Measurements from ENCODE around the gene ATP2B2.

The ATP2B2 gene

GRCh38 chr3:10501664-10502052 is 3.7 kb downstream of the ATP2B2 start:
- H3K36me3 ChIP-seq (ENCODE audit: insufficient read depth, low read length), result no peaks in the 10 kb centered on the region
- no peak overlapping the region for H3K4me3 ChIP-seq (ENCODE audit: low read length)
- H3K9ac ChIP-seq (ENCODE audit: low read depth, low read length), result no peak overlapping the region
- peaks cover 62% of the 10 kb centered on the region for H3K27me3 ChIP-seq (ENCODE audit: control insufficient read depth, insufficient read depth, low read length)
- no peaks in the 10 kb centered on the region for H3K4me1 ChIP-seq (ENCODE audit: control insufficient read depth, insufficient read depth, low read length)
- no peak overlapping the region for H3K4me2 ChIP-seq (ENCODE audit: low read length)
- H3K9me3 ChIP-seq (replicated peaks; ENCODE audit: low read length), result no peaks in the 10 kb centered on the region

DNA sequence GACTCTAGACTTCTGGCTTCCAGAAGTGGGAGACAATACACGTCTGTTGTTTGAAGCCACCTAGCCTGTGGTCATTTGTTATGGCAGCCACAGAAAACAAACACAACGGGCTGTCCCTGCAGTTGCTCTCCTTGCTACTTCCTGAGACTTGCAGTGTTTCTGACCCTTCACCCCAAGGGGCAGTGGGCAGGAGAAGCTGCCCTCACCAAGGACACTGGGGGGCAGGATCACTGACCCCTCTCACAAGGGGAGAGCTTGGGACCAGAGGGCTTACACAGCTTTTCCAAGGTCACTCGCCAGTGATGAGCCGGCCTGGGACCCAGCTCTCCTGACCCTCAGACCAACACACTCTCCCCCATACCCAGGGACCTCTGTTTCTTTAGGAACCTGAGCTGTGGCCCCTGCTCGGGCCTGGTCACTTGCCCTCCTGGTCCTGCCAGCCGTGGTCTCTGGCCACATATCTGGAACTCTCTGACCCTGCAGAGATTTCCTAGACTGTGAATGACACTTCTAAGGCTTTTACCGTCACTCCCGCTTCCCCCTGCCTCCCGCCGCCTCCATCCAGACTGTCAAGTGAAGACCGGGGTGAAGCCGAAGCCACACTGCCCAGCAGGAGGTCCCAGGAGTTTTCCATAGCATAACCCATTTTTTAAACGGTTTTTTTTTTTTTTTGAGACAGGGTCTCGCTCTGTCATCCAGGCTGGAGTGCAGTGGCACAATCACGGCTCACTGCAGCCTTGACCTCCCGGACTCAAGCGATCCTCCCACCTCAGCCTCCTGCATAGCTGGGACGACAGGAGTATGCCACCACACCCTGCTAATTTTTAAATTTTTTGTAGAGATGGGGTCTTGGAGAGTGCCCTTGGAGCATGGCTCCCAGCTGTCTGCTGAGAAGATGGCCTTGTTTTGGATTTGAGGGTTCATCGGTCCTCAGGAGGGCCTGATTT is 4.4 kb downstream of the ATP2B2 start:
- H3K4me1 ChIP-seq (ENCODE audit: control insufficient read depth, insufficient read depth, low read length), result no peaks in the 10 kb centered on the region
- no peak overlapping the region for H3K4me3 ChIP-seq (ENCODE audit: low read length)
- H3K27me3 ChIP-seq (ENCODE audit: control insufficient read depth, insufficient read depth, low read length), result peaks cover 62% of the 10 kb centered on the region

DNA sequence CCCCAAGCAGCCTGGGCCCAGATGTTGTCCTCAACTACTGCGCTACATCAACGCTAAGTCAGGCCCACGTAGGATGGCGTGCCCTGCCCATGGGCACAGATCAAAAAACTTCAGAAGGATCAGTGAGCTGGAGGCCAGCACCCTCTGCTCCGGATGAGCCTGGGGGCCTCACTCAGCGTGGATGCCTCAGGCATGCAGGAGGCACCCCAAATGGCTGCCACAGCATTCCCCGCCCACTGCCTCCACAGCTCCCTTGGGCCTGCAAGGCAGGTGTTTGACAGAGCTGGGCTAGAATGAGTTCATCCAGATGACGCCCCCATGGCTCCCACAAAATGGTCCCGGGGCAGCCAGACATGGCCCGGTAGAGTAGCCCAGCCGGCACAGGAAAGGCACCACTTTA is 7.1 kb downstream of the ATP2B2 start:
- Histone ChIP-seq H3K4me2 (ENCODE audit: low read length) (no peak overlapping the region), H3K9me3 (replicated peaks; ENCODE audit: low read length) (no peaks in the 10 kb centered on the region), H3K9ac (ENCODE audit: low read depth, low read length) (no peak overlapping the region), H3K4me1 (ENCODE audit: control insufficient read depth, insufficient read depth, low read length) (no peaks in the 10 kb centered on the region), H3K27me3 (ENCODE audit: control insufficient read depth, insufficient read depth, low read length) (peaks cover 48% of the 10 kb centered on the region), H3K4me3 (ENCODE audit: low read length) (no peak overlapping the region), H3K36me3 (ENCODE audit: insufficient read depth, low read length) (no peaks in the 10 kb centered on the region)

More for the DNA sequence above, 4.4 kb downstream of the ATP2B2 start:
- H3K36me3 ChIP-seq (ENCODE audit: insufficient read depth, low read length), result no peaks in the 10 kb centered on the region
- H3K9me3 ChIP-seq (replicated peaks; ENCODE audit: low read length), result no peaks in the 10 kb centered on the region
- no peak overlapping the region for H3K4me2 ChIP-seq (ENCODE audit: low read length)
- no peak overlapping the region for H3K9ac ChIP-seq (ENCODE audit: low read depth, low read length)

GRCh38 chr3:10497439-10497838 is 7.9 kb downstream of the ATP2B2 start:
- no peaks in the 10 kb centered on the region for H3K36me3 ChIP-seq (ENCODE audit: insufficient read depth, low read length)
- no peaks in the 10 kb centered on the region for H3K4me1 ChIP-seq (ENCODE audit: control insufficient read depth, insufficient read depth, low read length)
- H3K27me3 ChIP-seq (ENCODE audit: control insufficient read depth, insufficient read depth, low read length), result peaks cover 48% of the 10 kb centered on the region
- H3K9ac ChIP-seq (ENCODE audit: low read depth, low read length), result no peak overlapping the region
- no peaks in the 10 kb centered on the region for H3K9me3 ChIP-seq (replicated peaks; ENCODE audit: low read length)
- no peak overlapping the region for H3K4me2 ChIP-seq (ENCODE audit: low read length)
- no peak overlapping the region for H3K4me3 ChIP-seq (ENCODE audit: low read length)

DNA sequence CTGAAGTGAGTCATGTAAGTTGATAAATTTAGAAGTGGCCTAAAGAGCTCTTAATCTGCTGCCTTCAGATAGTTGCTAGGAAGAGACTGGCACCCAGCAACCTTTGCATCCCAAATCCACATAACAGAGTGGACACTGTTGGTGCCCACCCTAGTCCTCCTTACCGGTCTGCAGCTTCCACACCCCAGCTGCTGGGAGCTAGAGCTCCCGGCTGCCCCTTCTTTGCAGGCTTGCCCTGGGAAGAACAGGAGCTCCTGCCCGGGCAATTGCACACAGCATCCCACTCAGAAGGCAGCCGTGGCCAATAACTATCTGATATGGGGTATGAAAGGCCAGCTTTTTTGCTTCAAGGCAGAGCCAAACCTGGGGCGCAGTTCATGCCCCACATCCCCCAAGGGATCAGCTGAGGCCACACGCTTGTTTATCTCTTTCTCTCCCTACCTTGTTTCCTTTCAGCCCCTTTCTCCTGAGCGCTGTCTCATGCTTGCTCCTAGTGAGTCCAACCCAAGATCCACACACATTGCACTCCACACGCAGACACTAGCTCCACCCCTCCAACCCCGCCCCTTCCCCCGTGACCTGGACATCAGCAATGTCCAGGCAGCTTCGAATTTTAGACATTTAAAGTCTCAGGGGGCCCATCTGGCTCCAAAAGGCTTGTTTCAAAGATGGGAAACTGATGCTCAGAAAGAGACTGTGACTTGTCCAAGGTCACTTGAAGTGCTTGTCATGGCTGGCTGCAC is 9.1 kb downstream of the ATP2B2 start:
- no peaks in the 10 kb centered on the region for H3K4me1 ChIP-seq (ENCODE audit: control insufficient read depth, insufficient read depth, low read length)
- no peaks in the 10 kb centered on the region for H3K9me3 ChIP-seq (replicated peaks; ENCODE audit: low read length)
- H3K4me3 ChIP-seq (ENCODE audit: low read length), result no peak overlapping the region
- H3K9ac ChIP-seq (ENCODE audit: low read depth, low read length), result no peak overlapping the region
- H3K4me2 ChIP-seq (ENCODE audit: low read length), result no peak overlapping the region
- peaks cover 57% of the 10 kb centered on the region for H3K27me3 ChIP-seq (ENCODE audit: control insufficient read depth, insufficient read depth, low read length)
- H3K36me3 ChIP-seq (ENCODE audit: insufficient read depth, low read length), result no peaks in the 10 kb centered on the region

DNA sequence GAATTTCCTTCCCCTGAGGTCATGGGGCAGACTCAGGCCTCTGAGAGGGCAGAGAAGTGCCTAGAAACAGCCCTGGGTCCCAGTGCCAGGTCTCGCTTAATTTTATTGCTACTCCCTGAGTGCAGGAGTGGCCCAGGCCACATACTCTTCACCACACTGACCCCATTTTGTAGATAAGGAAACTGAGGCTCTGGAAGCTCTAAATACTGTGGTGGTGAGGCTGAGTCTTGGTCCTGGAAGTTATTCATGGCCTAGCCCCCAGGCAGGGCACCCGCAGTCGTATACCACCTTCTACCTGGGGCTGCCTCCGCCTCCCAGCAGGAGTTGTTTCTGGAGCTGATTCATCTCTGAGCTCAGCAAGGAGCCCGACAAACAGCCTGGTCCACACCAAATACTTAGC is 9.8 kb downstream of the ATP2B2 start:
- H3K4me1 ChIP-seq (ENCODE audit: control insufficient read depth, insufficient read depth, low read length), result no peaks in the 10 kb centered on the region
- H3K36me3 ChIP-seq (ENCODE audit: insufficient read depth, low read length), result no peaks in the 10 kb centered on the region
- H3K27me3 ChIP-seq (ENCODE audit: control insufficient read depth, insufficient read depth, low read length), result peaks cover 57% of the 10 kb centered on the region
- no peaks in the 10 kb centered on the region for H3K9me3 ChIP-seq (replicated peaks; ENCODE audit: low read length)
- H3K4me3 ChIP-seq (ENCODE audit: low read length), result no peak overlapping the region
- no peak overlapping the region for H3K4me2 ChIP-seq (ENCODE audit: low read length)
- no peak overlapping the region for H3K9ac ChIP-seq (ENCODE audit: low read depth, low read length)

DNA sequence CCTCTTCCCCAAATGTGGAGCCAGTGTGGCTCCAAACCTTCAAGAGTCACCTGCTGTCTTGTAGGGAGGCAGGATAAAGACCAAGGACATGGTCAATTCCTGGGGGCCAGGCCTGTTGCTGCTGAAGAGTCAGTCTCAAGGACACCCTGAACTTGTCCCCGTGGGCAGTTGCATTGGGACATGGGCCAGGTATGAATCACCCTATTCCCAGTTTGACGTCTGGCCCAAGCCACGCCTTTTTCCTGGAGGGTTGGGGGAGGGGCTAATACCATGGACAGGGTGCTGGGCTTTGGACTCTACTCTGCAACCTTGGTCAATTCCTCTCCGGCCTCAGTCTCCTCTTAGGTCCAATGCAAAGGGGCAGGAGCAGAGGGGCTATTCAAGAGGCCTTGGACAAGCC is 10.4 kb downstream of the ATP2B2 start:
- Histone ChIP-seq H3K9ac (ENCODE audit: low read depth, low read length) (no peak overlapping the region), H3K9me3 (replicated peaks; ENCODE audit: low read length) (no peaks in the 10 kb centered on the region), H3K4me3 (ENCODE audit: low read length) (no peak overlapping the region), H3K4me1 (ENCODE audit: control insufficient read depth, insufficient read depth, low read length) (no peaks in the 10 kb centered on the region), H3K36me3 (ENCODE audit: insufficient read depth, low read length) (no peaks in the 10 kb centered on the region), H3K27me3 (ENCODE audit: control insufficient read depth, insufficient read depth, low read length) (peaks cover 57% of the 10 kb centered on the region), H3K4me2 (ENCODE audit: low read length) (no peak overlapping the region)

DNA sequence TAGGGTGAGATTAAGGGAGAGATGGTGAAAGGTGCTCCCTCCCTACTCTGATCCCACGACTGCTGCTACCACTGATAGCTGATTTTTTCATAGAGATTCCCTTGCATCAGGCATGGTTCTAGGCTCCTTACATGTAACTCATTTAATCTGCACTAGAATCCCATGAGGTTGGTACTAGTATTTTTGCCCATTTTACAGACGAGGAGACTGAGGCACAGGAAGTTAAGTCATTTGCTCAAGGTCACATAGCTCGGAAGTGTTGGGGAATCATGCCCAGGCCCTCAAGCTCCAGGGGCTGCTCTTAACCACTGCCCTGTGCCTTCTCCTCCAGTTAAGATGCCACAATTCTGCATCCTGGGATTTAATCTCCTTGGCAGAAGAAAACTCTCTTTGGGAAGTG is 11.2 kb downstream of the ATP2B2 start:
- H3K4me2 ChIP-seq (ENCODE audit: low read length), result no peak overlapping the region
- no peak overlapping the region for H3K9ac ChIP-seq (ENCODE audit: low read depth, low read length)
- peaks cover 60% of the 10 kb centered on the region for H3K27me3 ChIP-seq (ENCODE audit: control insufficient read depth, insufficient read depth, low read length)
- H3K4me1 ChIP-seq (ENCODE audit: control insufficient read depth, insufficient read depth, low read length), result no peaks in the 10 kb centered on the region
- no peaks in the 10 kb centered on the region for H3K9me3 ChIP-seq (replicated peaks; ENCODE audit: low read length)
- H3K36me3 ChIP-seq (ENCODE audit: insufficient read depth, low read length), result no peaks in the 10 kb centered on the region
- no peak overlapping the region for H3K4me3 ChIP-seq (ENCODE audit: low read length)

GRCh38 chr3:10493202-10493589 is 12.2 kb downstream of the ATP2B2 start:
- H3K9ac ChIP-seq (ENCODE audit: low read depth, low read length), result no peak overlapping the region
- no peaks in the 10 kb centered on the region for H3K9me3 ChIP-seq (replicated peaks; ENCODE audit: low read length)
- no peaks in the 10 kb centered on the region for H3K4me1 ChIP-seq (ENCODE audit: control insufficient read depth, insufficient read depth, low read length)
- peaks cover 51% of the 10 kb centered on the region for H3K27me3 ChIP-seq (ENCODE audit: control insufficient read depth, insufficient read depth, low read length)
- H3K4me2 ChIP-seq (ENCODE audit: low read length), result no peak overlapping the region
- H3K36me3 ChIP-seq (ENCODE audit: insufficient read depth, low read length), result no peaks in the 10 kb centered on the region
- H3K4me3 ChIP-seq (ENCODE audit: low read length), result no peak overlapping the region

- peaks cover 46% of the 10 kb centered on the region for H3K27me3 ChIP-seq (ENCODE audit: control insufficient read depth, insufficient read depth, low read length)
- no peak overlapping the region for H3K9ac ChIP-seq (ENCODE audit: low read depth, low read length)
- no peaks in the 10 kb centered on the region for H3K9me3 ChIP-seq (replicated peaks; ENCODE audit: low read length)
- H3K4me2 ChIP-seq (ENCODE audit: low read length), result no peak overlapping the region
- H3K4me1 ChIP-seq (ENCODE audit: control insufficient read depth, insufficient read depth, low read length), result no peaks in the 10 kb centered on the region
- H3K4me3 ChIP-seq (ENCODE audit: low read length), result no peak overlapping the region
- no peaks in the 10 kb centered on the region for H3K36me3 ChIP-seq (ENCODE audit: insufficient read depth, low read length)
Observed at GRCh38 chr3:10492364-10493201, 12.8 kb downstream of the ATP2B2 start.
